PC-3 (cell line): Measurements from ENCODE around the gene SIL1. TPM values are rescaled to one million over a fixed set of nuclear protein-coding genes. Genes with fewer than 3 reads are reported as not detected.

ENCODE experiments used
- ATAC-seq: fragments of 200-7000 bp; cut with Tn5 transposase; 2 replicates; pipeline ENCODE4 v1.9.1; 2020; ENCODE audit warnings: mild to moderate bottlenecking, moderate library complexity
- BruUV-seq: library from RNA; stranded (reverse); fragments of 400-500 nt; replicated peaks from 2 replicates; lab custom pipeline; 2021; lab: Mats Ljungman, UMichigan
- CTCF ChIA-PET: fragments of 300-600 bp; sonication (Branson Sonifier 250); formaldehyde crosslinking; loops from one replicate; lab custom pipeline; 2022; ENCODE audit warnings: antibody characterized with exemption; lab: Charles Lee
- POLR2A ChIA-PET: fragments of 300-600 bp; sonication (Branson Sonifier 250); formaldehyde crosslinking; loops from one replicate; lab custom pipeline; 2022; ENCODE audit warnings: antibody characterized with exemption; ENCODE audit not compliant: unreplicated experiment; lab: Charles Lee
- DNase-seq: peaks from one replicate; pipeline ENCODE4 v3.0.0-alpha.2; 2015
- H2AFZ ChIP-seq: fragments of 300-600 bp; sonication (generic); 2 replicates; pipeline ENCODE4 v1.6.0; 2016; ENCODE audit warnings: antibody characterized with exemption, low read length
- H3F3A ChIP-seq: fragments of 300-600 bp; sonication (generic); one replicate; pipeline ENCODE4 v1.6.0; 2017; ENCODE audit warnings: antibody characterized with exemption, low read length, control low read depth, mild to moderate bottlenecking; ENCODE audit not compliant: unreplicated experiment
- H3K27ac ChIP-seq: fragments of 300-600 bp; sonication (generic); 2 replicates; pipeline ENCODE4 v1.5.1; 2016; ENCODE audit warnings: mild to moderate bottlenecking, low read length
- H3K27me3 ChIP-seq: fragments of 300-600 bp; sonication (generic); 2 replicates; pipeline ENCODE4 v1.6.1; 2016; ENCODE audit warnings: low read length, mixed read lengths
- H3K36me3 ChIP-seq: fragments of 300-600 bp; sonication (generic); 2 replicates; pipeline ENCODE4 v1.6.1; 2016; ENCODE audit warnings: low read depth, mixed run types, low read length, mixed read lengths
- H3K4me1 ChIP-seq: fragments of 300-600 bp; sonication (generic); 2 replicates; pipeline ENCODE4 v1.5.1; 2016; ENCODE audit warnings: low read length; ENCODE audit not compliant: insufficient read depth
- H3K4me2 ChIP-seq: fragments of 300-600 bp; sonication (generic); 2 replicates; pipeline ENCODE4 v1.6.0; 2016; ENCODE audit warnings: low read length
- H3K4me3 ChIP-seq: fragments of 300-600 bp; sonication (generic); 2 replicates; pipeline ENCODE4 v1.5.1; 2016; ENCODE audit warnings: mild to moderate bottlenecking, low read length, mixed read lengths
- H3K79me2 ChIP-seq: fragments of 300-600 bp; sonication (generic); 2 replicates; pipeline ENCODE4 v1.6.1; 2017; ENCODE audit warnings: low read length, mixed read lengths
- H3K9ac ChIP-seq: fragments of 300-600 bp; sonication (generic); 2 replicates; pipeline ENCODE4 v1.6.0; 2016; ENCODE audit warnings: mild to moderate bottlenecking, low read length
- H3K9me2 ChIP-seq: fragments of 300-600 bp; sonication (generic); replicated peaks from 2 replicates; pipeline ENCODE4 v1.6.1; 2016; ENCODE audit warnings: mixed run types, low read length, mixed read lengths
- H3K9me3 ChIP-seq: fragments of 300-600 bp; sonication (generic); 2 replicates; pipeline ENCODE4 v1.6.1; 2016; ENCODE audit warnings: low read length, mixed read lengths
- H4K20me1 ChIP-seq: fragments of 300-600 bp; sonication (generic); 2 replicates; pipeline ENCODE4 v1.6.1; 2016; ENCODE audit warnings: low read length, mixed read lengths
- EZH2 ChIP-seq: fragments of 300-600 bp; sonication (generic); IDR thresholded peaks from one replicate; pipeline ENCODE4 v1.6.1; 2017; ENCODE audit warnings: antibody characterized with exemption, mild to moderate bottlenecking, low read length; ENCODE audit not compliant: unreplicated experiment
- EZH2phosphoT487 ChIP-seq: fragments of 300-600 bp; sonication (generic); IDR thresholded peaks from 2 replicates; pipeline ENCODE4 v1.6.1; 2018; ENCODE audit warnings: mild to moderate bottlenecking, antibody characterized with exemption, low read length, borderline replicate concordance
- intact Hi-C: fragments of 100-400 bp; cut with micrococcal nuclease; formaldehyde crosslinking; loops from 2 replicates; pipeline ENCODE4 v1.9.0; 2023
- total RNA-seq: library from RNA; depleted of rRNA; stranded (reverse); fragments of >200 nt; gene quantifications from 2 replicates; pipeline ENCODE4 v1.2.3, GENCODE V29; 2014
- TF ChIP-seq, protein P1 (sequence below): fragments of 300-600 bp; sonication (generic); conservative IDR thresholded peaks from 2 replicates; pipeline ENCODE4 v1.5.1; 2017; ENCODE audit warnings: antibody characterized with exemption, low read depth, mild to moderate bottlenecking, low read length

Gene SIL1
- total RNA-seq, 1 experiment from 2014 or later, result 7.9 TPM

DNA sequence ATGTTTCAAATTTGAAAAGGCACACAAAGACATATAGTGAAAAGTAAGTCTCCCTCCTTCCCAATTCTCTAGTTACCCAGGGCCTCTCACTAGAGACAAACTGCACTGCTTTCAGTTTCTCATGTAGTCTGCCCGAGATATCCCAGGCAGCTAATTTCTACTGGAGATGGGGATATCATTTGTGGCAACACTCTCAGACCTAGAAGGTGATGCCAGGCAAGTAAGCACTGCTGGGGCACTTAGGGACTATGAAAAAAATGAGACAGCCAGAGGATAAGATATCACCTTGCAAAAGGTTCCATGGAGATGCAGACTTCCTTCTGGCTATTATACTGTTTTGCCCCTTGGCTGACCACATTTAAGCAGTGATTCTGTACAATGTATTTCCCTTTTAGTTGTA, 12.6 kb downstream of the SIL1 start:
- Histone ChIP-seq H3K9me2 (no peaks in the 10 kb centered on the region), H3K9me3 (no peaks in the 10 kb centered on the region), H3K9ac (no peak overlapping the region), H3K36me3 (no peaks in the 10 kb centered on the region), H3K27me3 (no peaks in the 10 kb centered on the region), H3K79me2 (no peaks in the 10 kb centered on the region), H3K4me3 (no peak overlapping the region), H3K4me1 (no peaks in the 10 kb centered on the region; the same call in 1 of the 2 replicates), H2AFZ (no peak overlapping the region), H3K27ac (no peak overlapping the region), H4K20me1 (no peaks in the 10 kb centered on the region), H3F3A (no peaks in the 10 kb centered on the region), H3K4me2 (no peak overlapping the region)
- no peak for TF ChIP-seq EZH2phosphoT487
- intact Hi-C loops, result no loop called here
- DNase-seq (no peak), ATAC-seq (no peak)
- BruUV-seq, result no TSS peak
- ChIA-PET POLR2A (no interaction called here), CTCF (no interaction called here)

DNA sequence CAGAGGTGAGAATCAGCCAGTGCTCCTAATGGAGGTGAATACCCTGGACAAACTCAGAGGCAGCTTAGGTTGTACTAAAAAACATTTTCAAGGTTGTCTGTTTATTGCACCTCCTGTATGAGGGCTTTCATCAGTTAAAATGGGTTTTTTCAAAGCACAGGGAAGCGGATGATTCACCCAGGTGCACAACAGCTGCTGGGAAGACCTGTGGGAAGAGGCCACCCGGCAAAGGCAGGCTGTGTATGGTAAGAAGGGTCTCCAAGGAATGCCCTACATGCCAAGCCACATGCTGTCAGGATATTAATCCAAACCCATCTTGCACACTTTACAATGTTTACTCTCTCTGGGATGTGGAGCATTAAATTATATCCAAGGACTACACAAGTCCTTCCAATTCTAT, 14.7 kb downstream of the SIL1 start:
- ATAC-seq (no peak), DNase-seq (no peak)
- no peaks in the 10 kb centered on the region for H3K9me3 ChIP-seq
- H3K4me2 ChIP-seq, result no peak overlapping the region
- no peak overlapping the region for H3K27ac ChIP-seq
- intact Hi-C loops, result no loop called here
- H4K20me1 ChIP-seq, result no peaks in the 10 kb centered on the region
- TF ChIP-seq, protein P1, sequence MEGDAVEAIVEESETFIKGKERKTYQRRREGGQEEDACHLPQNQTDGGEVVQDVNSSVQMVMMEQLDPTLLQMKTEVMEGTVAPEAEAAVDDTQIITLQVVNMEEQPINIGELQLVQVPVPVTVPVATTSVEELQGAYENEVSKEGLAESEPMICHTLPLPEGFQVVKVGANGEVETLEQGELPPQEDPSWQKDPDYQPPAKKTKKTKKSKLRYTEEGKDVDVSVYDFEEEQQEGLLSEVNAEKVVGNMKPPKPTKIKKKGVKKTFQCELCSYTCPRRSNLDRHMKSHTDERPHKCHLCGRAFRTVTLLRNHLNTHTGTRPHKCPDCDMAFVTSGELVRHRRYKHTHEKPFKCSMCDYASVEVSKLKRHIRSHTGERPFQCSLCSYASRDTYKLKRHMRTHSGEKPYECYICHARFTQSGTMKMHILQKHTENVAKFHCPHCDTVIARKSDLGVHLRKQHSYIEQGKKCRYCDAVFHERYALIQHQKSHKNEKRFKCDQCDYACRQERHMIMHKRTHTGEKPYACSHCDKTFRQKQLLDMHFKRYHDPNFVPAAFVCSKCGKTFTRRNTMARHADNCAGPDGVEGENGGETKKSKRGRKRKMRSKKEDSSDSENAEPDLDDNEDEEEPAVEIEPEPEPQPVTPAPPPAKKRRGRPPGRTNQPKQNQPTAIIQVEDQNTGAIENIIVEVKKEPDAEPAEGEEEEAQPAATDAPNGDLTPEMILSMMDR, result no peak
- TF ChIP-seq EZH2phosphoT487 (no peak), EZH2 (no peak)
- no peaks in the 10 kb centered on the region for H3K27me3 ChIP-seq
- H3K79me2 ChIP-seq, result no peaks in the 10 kb centered on the region
- H3F3A ChIP-seq, result no peaks in the 10 kb centered on the region
- POLR2A ChIA-PET, result no interaction called here
- H3K4me3 ChIP-seq, result no peak overlapping the region
- CTCF ChIA-PET, result no interaction called here
- no peak overlapping the region for H2AFZ ChIP-seq
- no peaks in the 10 kb centered on the region; the same call in 1 of the 2 replicates for H3K4me1 ChIP-seq
- no peak overlapping the region for H3K9ac ChIP-seq
- H3K36me3 ChIP-seq, result no peaks in the 10 kb centered on the region
- BruUV-seq, result no TSS peak
- H3K9me2 ChIP-seq, result no peaks in the 10 kb centered on the region

DNA sequence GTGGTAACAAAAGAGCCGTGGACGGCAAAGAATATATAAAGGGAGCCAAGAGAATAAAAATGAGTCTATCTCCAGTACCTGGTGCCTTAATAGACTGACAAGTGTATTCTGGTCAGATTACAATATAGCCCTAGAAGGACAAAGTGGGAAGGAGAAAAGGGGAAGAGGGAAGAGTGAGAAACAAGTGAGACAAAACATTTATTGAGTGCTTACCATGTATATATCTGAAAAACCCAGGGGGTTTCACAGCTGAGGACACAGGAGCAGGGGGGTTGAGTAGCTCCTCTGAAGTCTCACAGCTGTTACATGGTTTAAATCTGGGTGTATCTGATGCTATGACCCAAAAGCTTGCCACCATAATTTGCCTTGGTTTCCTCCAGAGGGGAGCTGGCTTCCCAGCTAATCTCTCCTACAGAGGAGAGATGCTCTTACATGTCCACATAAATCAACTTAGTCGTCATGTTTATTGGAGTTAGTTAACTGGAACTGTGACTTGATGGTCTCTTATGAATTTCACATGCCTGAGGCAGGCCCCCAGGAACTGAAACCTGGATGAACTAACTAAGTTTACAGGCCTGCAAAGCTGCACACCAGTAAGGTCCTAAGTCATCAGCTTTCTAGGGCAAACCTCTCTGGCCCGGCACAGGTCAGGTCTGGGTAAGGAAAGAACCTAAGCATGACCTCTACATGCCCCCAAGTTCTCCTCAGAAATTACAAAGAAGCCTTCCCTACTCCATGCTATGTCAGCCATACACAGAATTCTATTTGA, 15.5 kb downstream of the SIL1 start:
- H3K4me2 ChIP-seq, result no peak overlapping the region
- H3K9me2 ChIP-seq, result no peaks in the 10 kb centered on the region
- H3K27ac ChIP-seq, result no peak overlapping the region
- no peak overlapping the region for H2AFZ ChIP-seq
- ChIA-PET POLR2A (no interaction called here), CTCF (no interaction called here)
- no peak overlapping the region for H3K4me3 ChIP-seq
- H3K9me3 ChIP-seq, result no peaks in the 10 kb centered on the region
- no peaks in the 10 kb centered on the region for H3F3A ChIP-seq
- no TSS peak for BruUV-seq
- ATAC-seq (no peak), DNase-seq (no peak)
- no peaks in the 10 kb centered on the region for H4K20me1 ChIP-seq
- no peaks in the 10 kb centered on the region; the same call in 1 of the 2 replicates for H3K4me1 ChIP-seq
- intact Hi-C loops, result no loop called here
- H3K27me3 ChIP-seq, result no peaks in the 10 kb centered on the region
- no peaks in the 10 kb centered on the region for H3K36me3 ChIP-seq
- TF ChIP-seq EZH2, result no peak
- TF ChIP-seq, protein P1, result no peak
- no peak for TF ChIP-seq EZH2phosphoT487
- no peak overlapping the region for H3K9ac ChIP-seq
- no peaks in the 10 kb centered on the region for H3K79me2 ChIP-seq
